GM18867 (cell line): Measurements from ENCODE around the gene C20orf204.
"Not testable (repeated sequence)": the region's sequence is repeated elsewhere in the genome, so short reads cannot be mapped to it uniquely, and the experiment has no call there.

Experiments used
- ATAC-seq: cut with Tn5 transposase; IDR thresholded peaks from one replicate; pipeline ENCODE4 v1.9.1; 2021; ENCODE audit warnings: mild to moderate bottlenecking, moderate library complexity; ENCODE audit not compliant: unreplicated experiment

Gene C20orf204

GRCh38 chr20:64035933-64036345 lies at the start of gene C20orf204:
Gene C20orf204, plus strand, starts transcription at chr20:64036182. Its CDS starts 142 bp downstream, at chr20:64036324.
- ATAC-seq, result no peak

GRCh38 chr20:64000906-64001305 lies 35.1 kb upstream of the C20orf204 start:
- no peak for ATAC-seq

DNA sequence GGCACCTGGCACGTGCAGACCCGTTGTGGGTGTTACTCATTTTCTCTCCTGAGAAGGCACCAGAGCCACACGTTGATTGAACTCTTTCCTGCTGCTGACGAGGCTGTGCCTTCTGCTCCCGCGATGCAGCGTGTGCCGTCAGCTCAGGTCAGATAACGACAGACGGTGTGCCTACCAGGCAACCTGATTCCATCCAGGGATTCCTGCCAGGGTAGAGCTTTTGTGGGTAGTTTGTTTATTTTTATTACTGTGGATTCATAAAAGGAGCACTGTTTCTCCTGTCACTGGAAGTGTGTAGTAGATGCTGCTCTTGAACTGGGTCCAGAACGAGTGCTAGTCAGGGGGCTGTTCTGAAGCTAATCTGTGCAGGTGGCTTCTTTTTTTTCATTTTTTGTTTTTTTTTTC lies 34.4 kb upstream of the C20orf204 start:
- no peak for ATAC-seq

DNA sequence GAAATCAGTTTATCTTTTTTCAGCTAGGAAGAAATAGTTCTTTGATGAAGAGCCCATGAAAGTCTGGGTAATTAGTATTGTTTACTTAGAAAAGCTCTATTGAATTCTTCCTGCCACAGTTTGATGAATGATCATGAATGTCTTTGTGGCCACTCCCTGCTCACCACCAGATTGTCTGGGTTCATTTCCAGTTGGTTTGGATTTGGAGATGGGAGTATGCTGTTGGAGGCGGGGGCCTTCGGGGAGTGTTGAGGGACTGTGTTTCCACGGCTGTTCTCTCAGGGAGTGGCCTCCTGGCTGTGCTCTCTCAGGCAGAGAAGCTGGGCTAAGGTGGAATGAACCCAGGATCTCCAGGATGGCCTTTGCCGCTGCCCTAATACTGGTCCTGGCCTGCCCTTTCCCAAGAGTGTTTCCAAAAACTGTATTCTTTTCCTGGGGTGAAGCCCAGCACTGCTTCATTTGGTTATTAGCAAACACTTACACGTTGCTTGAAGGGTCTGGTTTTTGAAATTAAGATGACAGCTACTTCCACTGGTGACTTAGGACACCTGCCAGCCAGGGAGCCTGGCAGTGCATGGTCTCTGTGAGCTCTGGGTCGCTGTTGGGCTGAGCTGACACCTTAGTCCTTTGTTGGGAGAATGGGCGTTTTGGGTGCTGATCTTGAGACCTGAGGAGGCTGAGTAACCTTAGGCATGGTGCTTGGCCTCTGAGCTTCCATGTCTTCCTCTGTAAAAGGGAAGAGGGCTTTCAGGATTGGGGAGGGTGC lies 31.8 kb upstream of the C20orf204 start:
- ATAC-seq, result no peak

DNA sequence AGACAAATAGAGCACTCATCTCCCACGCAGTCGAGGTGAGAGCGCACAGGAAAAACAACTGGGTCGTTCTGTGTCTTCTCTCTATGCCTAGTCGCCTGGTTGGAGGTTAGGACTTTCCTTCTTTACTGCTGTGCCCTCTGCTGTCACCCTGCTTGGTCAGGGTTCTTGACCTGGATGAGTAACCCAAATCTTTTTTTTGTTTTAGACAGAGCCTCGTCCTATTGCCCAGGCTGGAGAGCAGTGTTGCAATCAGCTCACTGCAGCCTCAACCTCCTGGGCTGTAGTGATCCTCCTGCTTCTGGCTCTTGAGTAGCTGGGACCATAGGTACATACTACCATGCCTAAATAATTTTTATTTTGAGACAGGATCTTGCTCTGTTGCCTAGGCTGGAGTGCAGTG lies 30.6 kb upstream of the C20orf204 start:
- ATAC-seq, result no peak

DNA sequence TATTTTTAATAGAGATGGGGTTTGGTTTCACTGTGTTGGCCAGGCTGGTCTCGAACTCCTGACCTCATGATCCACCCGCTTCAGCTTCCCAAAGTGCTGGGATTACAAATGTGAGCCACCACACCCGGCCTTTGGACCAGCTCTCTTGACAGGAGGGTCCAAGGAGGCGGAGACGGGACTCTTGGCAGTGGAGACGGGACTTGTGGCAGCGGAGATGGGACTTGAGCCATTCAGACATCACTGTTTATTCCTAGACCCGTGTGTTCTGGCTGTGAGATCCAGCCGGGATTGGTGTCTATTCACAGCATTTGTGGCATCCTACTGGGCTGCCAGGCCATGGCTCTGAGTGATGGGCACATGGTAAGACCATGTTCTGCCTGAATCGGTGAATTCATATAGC lies 29.5 kb upstream of the C20orf204 start:
- no peak for ATAC-seq

DNA sequence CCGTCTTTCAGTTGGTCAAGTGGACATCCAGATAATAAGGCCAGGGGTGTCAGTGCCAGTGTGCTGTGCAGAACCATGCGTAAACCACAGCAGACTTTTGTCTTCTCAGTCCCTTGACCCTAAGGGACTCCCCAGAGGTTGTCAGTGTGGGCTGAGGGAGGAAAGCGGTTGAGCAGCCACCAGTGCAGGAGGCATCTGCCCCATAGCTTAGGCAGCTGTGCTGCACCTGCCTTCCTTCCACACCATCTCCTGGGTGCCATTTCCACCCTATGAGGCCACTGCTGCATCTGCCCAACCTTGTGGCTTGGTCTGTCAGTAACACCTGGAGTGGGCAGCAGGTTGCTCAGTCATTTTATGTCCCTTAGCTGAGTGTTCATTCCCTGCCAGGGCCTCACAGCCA lies 29.1 kb upstream of the C20orf204 start:
- no peak for ATAC-seq

- ATAC-seq, result no peak
These were observed 26.1 kb upstream of the C20orf204 start for GRCh38 chr20:64009811-64010387.

DNA sequence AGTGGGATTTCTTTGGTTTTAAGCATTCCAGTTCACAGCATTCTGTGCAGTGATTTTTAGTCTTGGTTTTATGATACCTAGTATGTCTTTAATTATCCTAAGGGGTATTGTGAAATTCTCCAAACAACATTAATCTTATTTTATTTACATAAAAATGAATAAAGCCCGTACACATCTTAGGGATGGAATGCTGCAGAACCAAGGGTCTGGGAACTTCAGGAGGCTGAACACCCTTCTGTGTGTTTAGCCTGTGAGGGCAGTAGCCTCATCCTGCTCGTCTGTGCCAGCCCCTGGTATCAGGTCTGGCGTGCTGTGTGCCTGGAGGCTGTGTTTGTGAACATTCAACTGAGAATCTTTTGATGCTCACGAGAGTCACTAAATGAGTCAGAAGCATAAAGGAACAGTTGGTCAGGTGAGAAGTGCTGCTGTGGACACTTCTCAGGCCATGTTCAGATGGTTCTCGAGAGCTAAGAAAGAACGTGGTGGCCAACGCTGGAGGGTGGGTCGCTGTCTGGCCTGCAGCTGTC lies 25.2 kb upstream of the C20orf204 start:
- ATAC-seq, result peak; percentile 51

DNA sequence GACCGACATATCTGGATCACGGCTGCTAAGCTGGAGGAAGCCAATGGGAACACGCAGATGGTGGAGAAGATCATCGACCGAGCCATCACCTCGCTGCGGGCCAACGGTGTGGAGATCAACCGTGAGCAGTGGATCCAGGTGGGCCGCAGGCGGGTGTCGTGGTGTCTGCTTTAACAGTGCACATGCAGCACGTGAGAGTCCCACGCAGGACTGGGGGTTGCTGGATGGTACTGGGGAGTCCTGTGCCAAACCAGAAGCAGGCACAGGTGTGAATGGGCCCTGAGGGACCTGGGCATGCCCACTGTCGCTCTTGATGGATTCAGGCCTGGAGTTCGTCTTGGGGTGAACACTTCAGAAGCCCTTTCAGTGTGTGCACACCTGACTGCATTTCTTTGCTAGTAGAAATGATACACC lies 24.6 kb upstream of the C20orf204 start:
- no peak for ATAC-seq

DNA sequence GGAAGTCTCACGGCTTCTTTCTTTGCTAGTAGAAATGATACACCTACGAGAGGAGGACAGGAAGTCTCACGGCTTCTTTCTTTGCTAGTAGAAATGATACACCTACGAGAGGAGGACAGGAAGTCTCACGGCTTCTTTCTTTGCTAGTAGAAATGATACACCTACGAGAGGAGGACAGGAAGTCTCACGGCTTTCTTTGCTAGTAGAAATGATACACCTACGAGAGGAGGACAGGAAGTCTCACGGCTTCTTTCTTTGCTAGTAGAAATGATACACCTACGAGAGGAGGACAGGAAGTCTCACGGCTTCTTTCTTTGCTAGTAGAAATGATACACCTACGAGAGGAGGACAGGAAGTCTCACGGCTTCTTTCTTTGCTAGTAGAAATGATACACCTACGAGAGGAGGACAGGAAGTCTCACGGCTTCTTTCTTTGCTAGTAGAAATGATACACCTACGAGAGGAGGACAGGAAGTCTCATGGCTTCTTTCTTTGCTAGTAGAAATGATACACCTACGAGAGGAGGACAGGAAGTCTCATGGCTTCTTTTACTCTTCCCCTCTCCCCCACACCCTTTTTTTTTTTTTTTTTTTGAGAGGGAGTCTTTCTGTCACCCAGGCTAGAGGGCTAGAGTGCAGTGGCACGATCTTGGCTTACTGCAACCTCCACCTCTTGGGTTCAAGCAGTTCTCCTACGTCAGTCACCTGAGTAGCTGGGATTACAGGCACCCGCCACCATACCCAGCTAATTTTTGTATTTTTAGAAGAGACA lies 23.4 kb upstream of the C20orf204 start:
- ATAC-seq, result not testable (repeated sequence)

DNA sequence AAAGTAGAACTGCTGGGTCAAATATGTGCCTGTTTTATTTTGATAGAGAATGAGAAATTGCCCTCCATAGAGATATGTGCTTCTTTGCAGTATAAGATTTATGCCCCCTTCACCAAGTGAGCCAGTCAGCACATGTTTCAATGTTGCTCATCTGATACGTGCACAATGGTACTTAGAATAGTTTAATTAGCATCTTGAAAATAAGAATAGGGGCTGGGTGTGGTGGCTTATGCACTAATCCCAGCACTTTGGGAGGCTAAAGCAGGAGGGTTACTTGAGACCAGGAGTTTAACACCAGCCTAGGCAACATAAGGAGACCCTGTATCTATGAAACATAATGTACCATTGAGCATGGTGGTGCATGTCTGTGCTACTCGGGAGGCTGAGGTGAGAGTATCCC lies 20.3 kb upstream of the C20orf204 start:
- ATAC-seq, result no peak

- ATAC-seq, result no peak
These were observed 14.6 kb upstream of the C20orf204 start for GRCh38 chr20:64021124-64021975.

DNA sequence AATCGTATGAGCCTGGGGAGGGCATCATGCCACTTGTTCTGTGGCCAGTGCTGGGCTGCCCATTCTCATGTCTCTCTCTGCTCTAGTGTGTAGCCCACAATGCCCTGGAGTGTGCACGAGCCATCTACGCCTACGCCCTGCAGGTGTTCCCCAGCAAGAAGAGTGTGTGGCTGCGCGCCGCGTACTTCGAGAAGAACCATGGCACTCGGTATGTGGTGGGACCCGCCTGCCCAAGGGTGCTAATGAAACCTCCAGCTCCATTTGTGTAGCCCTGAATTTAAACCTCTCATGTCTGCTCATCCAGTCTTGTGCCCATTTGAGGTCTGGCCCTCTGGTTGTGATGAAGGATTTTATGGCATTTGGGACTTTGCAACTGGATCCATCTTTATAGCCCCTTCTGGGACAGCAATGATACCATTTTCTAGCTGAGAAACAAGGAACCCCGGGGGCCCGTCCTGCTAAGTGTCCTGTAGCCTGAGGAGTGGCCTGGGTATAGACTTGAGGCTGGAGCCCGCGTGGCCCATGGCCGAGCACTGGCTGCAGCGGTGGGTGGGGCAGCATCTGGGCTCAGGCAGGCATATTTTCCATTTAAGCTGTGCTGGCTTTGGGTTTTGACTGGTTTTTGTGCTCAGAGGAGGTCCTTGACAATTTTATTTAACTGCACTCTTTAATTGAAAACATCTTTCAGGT lies 13.2 kb upstream of the C20orf204 start:
- ATAC-seq, result no peak

- ATAC-seq, result no peak
These were observed 12.4 kb upstream of the C20orf204 start for GRCh38 chr20:64023361-64024140.

DNA sequence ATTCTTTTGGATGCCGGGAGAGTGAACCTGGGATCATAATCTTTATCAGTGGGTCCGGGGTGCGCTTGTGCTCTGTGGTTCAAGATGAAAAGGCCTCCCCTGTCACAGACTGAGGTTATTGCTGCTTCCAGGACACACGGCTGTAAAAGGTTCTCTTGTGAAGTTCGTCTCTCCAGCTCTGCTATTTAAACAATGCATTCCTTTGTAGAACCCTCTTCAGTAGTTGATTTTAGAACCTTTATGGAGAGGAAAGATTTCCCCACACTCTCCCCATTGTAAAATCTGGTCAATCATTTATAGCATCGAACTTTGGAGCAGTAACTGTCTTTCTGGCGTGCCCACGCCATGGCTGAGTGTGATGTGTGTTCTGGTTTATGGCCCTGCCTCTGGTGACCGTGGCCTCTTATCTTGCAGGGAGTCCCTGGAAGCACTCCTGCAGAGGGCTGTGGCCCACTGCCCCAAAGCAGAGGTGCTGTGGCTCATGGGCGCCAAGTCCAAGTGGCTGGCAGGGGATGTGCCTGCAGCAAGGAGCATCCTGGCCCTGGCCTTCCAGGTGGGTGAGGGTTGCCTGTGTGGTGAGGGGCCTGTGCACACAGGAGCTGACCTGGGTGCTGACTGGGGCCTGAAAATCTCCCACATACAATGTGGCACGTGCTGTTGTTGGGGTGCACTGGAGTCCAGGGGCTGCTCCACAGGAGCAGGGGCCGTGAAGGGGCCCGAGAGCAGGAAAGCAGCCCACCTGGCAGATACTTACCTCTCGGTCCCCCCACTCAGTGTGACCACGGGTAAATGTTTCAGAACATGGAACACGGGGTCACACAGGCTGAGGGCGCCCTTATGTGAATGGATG lies 11.6 kb upstream of the C20orf204 start:
- ATAC-seq, result no peak

DNA sequence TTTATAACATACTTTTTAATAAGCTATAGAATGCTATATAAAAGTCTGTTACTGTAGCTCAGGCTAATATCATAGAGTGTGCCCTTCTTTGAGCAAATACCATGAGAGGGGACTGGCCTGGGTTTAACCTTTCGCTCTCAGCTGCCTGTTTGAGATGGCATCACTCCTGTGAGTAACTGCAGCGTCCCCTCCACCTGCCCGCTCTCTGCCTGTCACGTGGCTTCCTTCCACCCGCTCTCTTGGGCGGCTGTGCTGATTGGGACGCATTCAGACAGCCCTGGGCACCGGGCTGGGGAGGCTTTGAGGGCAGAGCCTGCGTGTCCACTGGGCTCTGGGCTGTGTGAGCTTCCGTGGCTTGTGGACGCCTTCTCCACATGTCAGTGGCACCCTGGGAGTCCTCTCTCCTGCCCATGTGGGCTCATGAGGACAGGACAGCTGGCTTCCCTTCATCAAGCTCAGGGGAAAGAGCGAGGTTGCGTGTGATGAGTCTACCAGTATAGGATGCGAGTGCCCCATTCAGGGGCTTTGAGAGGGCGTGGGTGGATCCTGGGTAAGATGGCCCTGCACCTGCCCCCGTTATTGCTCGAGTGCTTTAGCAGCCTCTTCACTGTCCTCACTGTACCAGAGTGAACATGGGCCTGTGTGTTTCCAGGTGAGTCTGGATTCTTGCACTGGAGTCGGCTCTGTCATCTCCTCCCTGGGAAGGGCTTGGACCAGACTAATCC lies 10.7 kb upstream of the C20orf204 start:
- no peak for ATAC-seq
